HG03520 (cell line): ENCODE results near the gene SBF2.

Experiments
- ATAC-seq: cut with Tn5 transposase; IDR thresholded peaks from one replicate; pipeline ENCODE4 v1.9.1; 2021; ENCODE audit warnings: mild to moderate bottlenecking, moderate library complexity; ENCODE audit not compliant: unreplicated experiment

SBF2 gene

GRCh38 chr11:9826390-9826789 lies 467.6 kb downstream of the SBF2 start:
- ATAC-seq: no peak

GRCh38 chr11:9825895-9826294 lies 468.1 kb downstream of the SBF2 start:
- ATAC-seq: no peak

- no peak for ATAC-seq
Measured at GRCh38 chr11:9825315-9825714, 468.7 kb downstream of the SBF2 start.

DNA sequence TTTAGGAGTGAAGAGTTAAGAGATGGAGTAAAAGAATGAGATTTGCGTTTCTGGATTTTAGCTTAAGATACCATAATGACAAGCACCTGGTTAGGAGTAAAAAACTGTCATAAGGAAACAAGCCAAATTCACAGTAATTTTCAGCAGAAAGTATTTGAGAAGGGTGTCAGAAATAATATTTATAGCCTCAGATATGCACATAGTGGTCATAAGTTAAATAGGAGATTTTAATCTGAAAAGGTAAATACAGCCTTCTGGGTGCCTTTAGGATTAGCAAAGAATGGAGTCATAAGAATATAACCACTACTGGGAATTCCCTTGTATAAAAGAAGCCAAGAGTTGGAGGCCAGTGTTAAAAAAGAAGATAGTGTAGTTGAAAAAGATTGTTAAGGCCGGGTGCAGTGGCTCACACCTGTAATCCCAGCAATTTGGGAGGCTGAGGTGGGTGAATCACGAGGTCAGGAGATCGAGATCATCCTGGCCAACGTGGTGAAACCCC lies 470.1 kb downstream of the SBF2 start:
- ATAC-seq: no peak

- ATAC-seq: no peak
Measured at GRCh38 chr11:9823439-9823838, 470.6 kb downstream of the SBF2 start.

DNA sequence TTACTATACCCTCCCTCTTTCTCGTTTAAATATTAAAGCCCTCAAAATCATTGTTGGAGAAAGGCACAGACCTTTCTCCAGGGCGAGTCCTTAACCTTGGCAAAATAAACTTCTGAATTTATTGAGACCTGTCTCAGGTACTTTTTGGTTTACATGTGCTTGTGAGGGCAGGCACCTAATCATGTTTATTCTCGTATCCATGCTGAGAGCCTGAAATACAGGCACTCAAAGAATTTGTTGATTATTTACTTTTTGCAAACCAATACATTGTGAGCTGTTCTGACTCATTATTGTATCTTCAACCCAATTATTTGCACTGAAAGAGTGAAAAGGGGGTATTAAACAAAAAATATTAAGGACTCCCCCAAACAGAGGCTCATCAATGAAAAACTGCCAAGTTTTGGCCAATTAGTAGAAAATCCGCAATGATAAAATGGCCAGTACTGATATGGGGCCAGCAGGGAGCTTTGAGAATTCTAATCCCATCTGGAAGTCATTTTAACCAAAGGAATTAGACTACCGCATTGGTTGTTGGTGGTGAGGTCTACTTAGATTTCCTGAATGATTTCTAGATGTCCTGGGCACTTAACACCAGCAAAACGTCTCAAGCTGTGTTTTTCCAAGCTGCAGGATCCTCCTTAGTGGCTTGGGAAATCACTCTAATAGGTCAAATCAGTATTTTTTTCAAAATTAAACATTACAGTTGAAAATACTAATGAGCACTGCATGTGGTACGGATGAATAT lies 472.8 kb downstream of the SBF2 start:
- ATAC-seq: no peak

GRCh38 chr11:9820260-9820659 lies 473.8 kb downstream of the SBF2 start:
- ATAC-seq: no peak

GRCh38 chr11:9817191-9817590 lies 476.8 kb downstream of the SBF2 start:
- ATAC-seq: no peak

GRCh38 chr11:9815486-9816136 lies 478.4 kb downstream of the SBF2 start:
- ATAC-seq: no peak

DNA sequence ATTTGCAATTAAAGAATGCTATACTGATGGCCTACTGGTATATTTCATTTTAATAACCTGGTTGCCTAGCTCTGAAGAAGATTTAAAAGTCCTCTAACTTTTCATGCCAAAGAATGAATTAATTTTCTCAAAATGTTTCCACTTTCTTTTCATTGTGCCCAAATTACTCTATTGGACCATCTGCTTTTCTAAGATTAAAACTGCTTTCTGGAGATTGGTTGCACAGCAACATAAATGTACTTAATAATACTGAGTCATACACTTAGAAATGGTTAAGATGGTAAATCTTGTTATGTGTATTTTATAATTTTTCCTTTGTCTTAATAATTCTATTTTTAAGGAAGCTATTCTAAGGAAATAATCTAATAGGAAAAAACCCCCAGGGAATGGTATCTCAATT lies 479.9 kb downstream of the SBF2 start:
- no peak for ATAC-seq

- no peak for ATAC-seq
Measured at GRCh38 chr11:9808943-9809342, 485.1 kb downstream of the SBF2 start.

- no peak for ATAC-seq
Measured at GRCh38 chr11:9806946-9807687, 486.9 kb downstream of the SBF2 start.

GRCh38 chr11:9804419-9804902 lies 489.6 kb downstream of the SBF2 start:
- no peak for ATAC-seq

- no peak for ATAC-seq
Measured at GRCh38 chr11:9803685-9804418, 490.2 kb downstream of the SBF2 start.

GRCh38 chr11:9802291-9802861 lies 491.6 kb downstream of the SBF2 start:
- ATAC-seq: no peak

GRCh38 chr11:9799886-9800285 lies 494.1 kb downstream of the SBF2 start:
- no peak for ATAC-seq

GRCh38 chr11:9797300-9797699 lies 496.7 kb downstream of the SBF2 start:
- ATAC-seq: no peak

DNA sequence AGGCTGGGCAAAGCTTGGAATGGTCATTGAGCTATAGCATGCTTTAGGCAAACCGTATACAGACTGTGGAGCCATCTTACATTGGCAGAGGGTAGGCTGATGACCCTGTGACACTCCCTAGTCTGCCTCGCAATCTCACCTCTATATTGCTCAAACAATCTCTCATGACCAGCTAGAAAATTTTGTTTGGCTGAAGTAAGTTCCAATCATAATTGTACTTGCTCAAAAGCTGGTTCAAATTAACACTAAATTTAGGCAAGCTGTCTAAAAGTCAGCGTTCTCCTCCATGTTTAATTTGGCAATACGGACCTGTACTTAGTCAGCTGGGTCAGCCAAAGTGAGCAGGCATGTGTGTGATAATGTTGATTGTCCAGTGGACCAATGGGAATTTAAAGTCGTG lies 497.2 kb downstream of the SBF2 start:
- no peak for ATAC-seq

DNA sequence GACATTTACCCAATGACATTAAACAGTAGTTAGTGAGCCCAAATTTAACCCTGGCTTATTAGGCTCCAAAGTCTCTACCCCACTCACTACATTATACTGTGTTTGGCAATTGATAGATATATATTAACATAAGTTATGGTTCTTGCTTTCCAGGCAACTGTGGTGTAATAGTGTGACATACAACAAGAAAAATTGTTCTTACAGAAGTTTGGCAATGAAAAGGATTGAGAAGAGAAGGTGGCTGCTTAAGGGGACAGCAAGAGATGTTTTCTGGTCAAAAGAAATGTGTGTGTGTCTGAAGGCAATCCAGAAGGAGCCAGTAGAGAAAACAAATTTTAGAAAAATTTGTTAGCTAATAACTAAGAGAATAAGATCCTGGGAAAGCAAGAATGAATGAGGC lies 497.8 kb downstream of the SBF2 start:
- no peak for ATAC-seq

DNA sequence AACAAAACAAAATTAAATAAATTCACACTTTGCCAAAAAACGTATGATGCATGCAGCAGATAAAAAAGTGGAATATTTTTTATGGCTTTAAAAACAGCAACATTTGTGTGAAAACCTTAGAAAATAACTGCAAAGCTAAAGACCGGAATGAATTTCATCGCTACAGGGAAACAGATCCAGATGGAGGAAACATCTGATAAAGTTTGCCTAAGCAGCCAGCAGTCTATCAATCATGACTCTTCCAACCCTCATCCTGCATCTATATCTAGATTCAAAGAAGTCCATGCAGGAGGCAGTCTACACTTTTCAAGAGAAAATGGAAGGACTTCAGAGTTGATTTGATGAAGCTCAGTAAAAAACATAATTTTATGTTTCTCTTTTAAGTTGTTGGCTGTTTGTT lies 503.3 kb downstream of the SBF2 start:
- no peak for ATAC-seq

- no peak for ATAC-seq
Measured at GRCh38 chr11:9789910-9790309, 504.1 kb downstream of the SBF2 start.
